Fibroblast of the conjunctiva (primary cell): ENCODE results near the gene NEK8.
A peak's percentile ranks its signal among the peaks of the same experiment; 100 is the strongest.
"Not testable (repeated sequence)": the region's sequence is repeated elsewhere in the genome, so short reads cannot be mapped to it uniquely, and the experiment has no call there.

Experiments
- DNase-seq: peaks from one replicate; pipeline ENCODE4 v3.0.0-alpha.2; 2010; ENCODE audit warnings: low read depth

Gene NEK8

GRCh38 chr17:28710861-28711722 is 17.5 kb upstream of the NEK8 start:
- DNase-seq = peak; percentile 87

GRCh38 chr17:28711723-28712031 is 16.9 kb upstream of the NEK8 start, which contains the start of gene PROCA1:
Gene PROCA1, minus strand, starts transcription at chr17:28711888. Its CDS starts 228 bp downstream, at chr17:28711660.
- no peak for DNase-seq

GRCh38 chr17:28712032-28712704 is 16.4 kb upstream of the NEK8 start:
- no peak for DNase-seq

- no peak for DNase-seq
Observed at GRCh38 chr17:28712705-28713415, 15.7 kb upstream of the NEK8 start.

GRCh38 chr17:28714281-28714680 is 14.3 kb upstream of the NEK8 start:
- no peak for DNase-seq

GRCh38 chr17:28715217-28715616 is 13.4 kb upstream of the NEK8 start:
- DNase-seq = no peak

GRCh38 chr17:28716740-28717577 is 11.6 kb upstream of the NEK8 start:
- peak; percentile 36 for DNase-seq

GRCh38 chr17:28717578-28718332 is 10.8 kb upstream of the NEK8 start, which contains the start of gene RAB34:
Gene RAB34, minus strand, starts transcription at chr17:28717868. Its CDS starts 602 bp downstream, at chr17:28717266.
- DNase-seq = peak; percentile 76

- DNase-seq = no peak
Observed at GRCh38 chr17:28718333-28719020, 10.1 kb upstream of the NEK8 start.

- DNase-seq = no peak
Observed at GRCh38 chr17:28719021-28719433, 9.6 kb upstream of the NEK8 start.

GRCh38 chr17:28720247-28720996 is 8.2 kb upstream of the NEK8 start:
- no peak for DNase-seq

- DNase-seq = not testable (repeated sequence)
Observed at GRCh38 chr17:28720997-28721329, 7.6 kb upstream of the NEK8 start.

- no peak for DNase-seq
Observed at GRCh38 chr17:28722417-28723158, 6.0 kb upstream of the NEK8 start.

GRCh38 chr17:28723159-28723835 is 5.3 kb upstream of the NEK8 start:
- no peak for DNase-seq

- DNase-seq = not testable (repeated sequence)
Observed at GRCh38 chr17:28723836-28724499, 4.6 kb upstream of the NEK8 start.

- DNase-seq = no peak
Observed at GRCh38 chr17:28724500-28725165, 4.0 kb upstream of the NEK8 start.

- DNase-seq = no peak
Observed at GRCh38 chr17:28725166-28725659, 3.4 kb upstream of the NEK8 start.
